ENCODE measurements around the gene RFTN1. TPM values are rescaled to one million over a fixed set of nuclear protein-coding genes. Genes with fewer than 3 reads are reported as not detected.

RFTN1 gene
- total and polyA plus RNA-seq, 9 of the 15 experiments (the other 6 are each of a cell fraction or from before 2014, with no cell fraction given) = 0.08 to 0.51 (median 0.11) TPM; not detected in 6

GRCh38 chr3:16304061-16305010 lies 209.2 kb downstream of the RFTN1 start (continued):
- TF ChIP-seq ETV1 (tag; conservative IDR thresholded peaks at IDR 0.05; ENCODE audit: low read depth) = peak; percentile 75
- peak; percentile 19; the same call in 1 of the 2 replicates for TF ChIP-seq CCAR2 (IDR thresholded peaks at IDR 0.05; ENCODE audit: low read depth, low read length)
- TF ChIP-seq UBTF (IDR thresholded peaks at IDR 0.05; ENCODE audit: borderline replicate concordance in 1 of 2, low read depth in 2 of 2, low read length in 2 of 2) = 0 out of 4 replicates have a peak, but pooled peaks of 1 of the 2 experiments have one; percentile 46
- no peak for TF ChIP-seq ZBTB7A (IDR thresholded peaks at IDR 0.05; ENCODE audit: borderline replicate concordance, control insufficient read depth, low read depth, low read length)
- no peak for TF ChIP-seq TFE3 (CRISPR knock-in tag; IDR thresholded peaks at IDR 0.05)
- TF ChIP-seq PCBP2 (IDR thresholded peaks at IDR 0.05; ENCODE audit: low read depth, low read length, poor library complexity, severe bottlenecking) = no peak
- TF ChIP-seq MBD2 (IDR thresholded peaks at IDR 0.05; ENCODE audit: borderline replicate concordance, low read depth) = peak; percentile 50; the same call in 1 of the 2 replicates
- TF ChIP-seq SREBF1 (IDR thresholded peaks at IDR 0.05; ENCODE audit: borderline replicate concordance, low read depth, low read length) = no peak
- TF ChIP-seq TRIM24 (IDR thresholded peaks at IDR 0.05) = peak; percentile 86 to 91
- no peak for TF ChIP-seq OTX1 (CRISPR knock-in tag; IDR thresholded peaks at IDR 0.05)
- no peak for TF ChIP-seq NFE2L1 (tag; IDR thresholded peaks at IDR 0.05; ENCODE audit: borderline replicate concordance, low read depth)
- TF ChIP-seq SIRT6 (IDR thresholded peaks at IDR 0.05; ENCODE audit: low read depth, low read length) = no peak
- TF ChIP-seq BCL6 (CRISPR knock-in tag; IDR thresholded peaks at IDR 0.05) = no peak
- no peak for TF ChIP-seq IRF9 (tag; IDR thresholded peaks at IDR 0.05)
- peak; percentile 94 for TF ChIP-seq FOSL1 (tag; conservative IDR thresholded peaks at IDR 0.05)
- no peak; a peak in 1 of 4 replicates for TF ChIP-seq MAZ (CRISPR knock-in tag; conservative IDR thresholded peaks at IDR 0.05 in 1 of 2, IDR thresholded peaks at IDR 0.05 in 1 of 2)
- no peak for TF ChIP-seq BDP1 (IDR thresholded peaks at IDR 0.05; ENCODE audit: insufficient read depth, insufficient read length)
- TF ChIP-seq HDAC1 (IDR thresholded peaks at IDR 0.05) = peak in 1 of 2 experiments; percentile 87; a peak in 2 of 4 replicates
- peak; percentile 58 for TF ChIP-seq HMGN3 (IDR thresholded peaks at IDR 0.05; ENCODE audit: borderline replicate concordance, extremely low read depth, insufficient read length, low read depth, low read length)
- TF ChIP-seq DIDO1 (tag; IDR thresholded peaks at IDR 0.05; ENCODE audit: low read depth) = no peak
- TF ChIP-seq ATF1 (CRISPR knock-in tag; IDR thresholded peaks at IDR 0.05) = no peak
- no peak for TF ChIP-seq ATF1 (tag; IDR thresholded peaks at IDR 0.05)
